GM23338 (cell line): ENCODE results near the gene PAX5.

ENCODE experiments used
- REST ChIP-seq: IDR thresholded peaks from one replicate; pipeline ENCODE4 v1.6.1; 2018; ENCODE audit warnings: antibody characterized with exemption; ENCODE audit not compliant: unreplicated experiment
- TF ChIP-seq, protein P1 (sequence below), 2 experiments: fragments of 200-600 bp in 1 of 2; sonication (generic) in 1 of 2; conservative IDR thresholded peaks; 2 replicates each; pipeline versions ENCODE4 v1.5.1 to v1.6.1; 2016 to 2017; ENCODE audit warnings: antibody characterized with exemption in 2 of 2, low read depth in 2 of 2, mild to moderate bottlenecking in 2 of 2, moderate library complexity in 1 of 2

DNA sequence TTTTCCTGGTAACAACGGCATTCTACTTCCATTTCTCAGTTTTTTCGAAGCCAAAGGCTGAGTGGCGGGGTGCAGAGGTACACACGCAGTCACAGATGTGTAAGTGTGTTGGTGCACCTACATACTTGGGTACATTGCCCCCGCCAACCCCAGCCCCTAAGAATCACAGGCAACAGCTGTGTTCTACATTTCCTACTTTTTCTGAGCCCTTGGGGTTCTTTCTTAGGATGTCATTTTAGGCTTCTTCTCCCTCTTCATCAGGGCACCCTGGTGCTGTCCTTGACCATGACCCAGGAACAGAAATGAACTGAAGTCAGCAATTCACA is 104.8 kb downstream of the PAX5 start:
- TF ChIP-seq, protein P1, sequence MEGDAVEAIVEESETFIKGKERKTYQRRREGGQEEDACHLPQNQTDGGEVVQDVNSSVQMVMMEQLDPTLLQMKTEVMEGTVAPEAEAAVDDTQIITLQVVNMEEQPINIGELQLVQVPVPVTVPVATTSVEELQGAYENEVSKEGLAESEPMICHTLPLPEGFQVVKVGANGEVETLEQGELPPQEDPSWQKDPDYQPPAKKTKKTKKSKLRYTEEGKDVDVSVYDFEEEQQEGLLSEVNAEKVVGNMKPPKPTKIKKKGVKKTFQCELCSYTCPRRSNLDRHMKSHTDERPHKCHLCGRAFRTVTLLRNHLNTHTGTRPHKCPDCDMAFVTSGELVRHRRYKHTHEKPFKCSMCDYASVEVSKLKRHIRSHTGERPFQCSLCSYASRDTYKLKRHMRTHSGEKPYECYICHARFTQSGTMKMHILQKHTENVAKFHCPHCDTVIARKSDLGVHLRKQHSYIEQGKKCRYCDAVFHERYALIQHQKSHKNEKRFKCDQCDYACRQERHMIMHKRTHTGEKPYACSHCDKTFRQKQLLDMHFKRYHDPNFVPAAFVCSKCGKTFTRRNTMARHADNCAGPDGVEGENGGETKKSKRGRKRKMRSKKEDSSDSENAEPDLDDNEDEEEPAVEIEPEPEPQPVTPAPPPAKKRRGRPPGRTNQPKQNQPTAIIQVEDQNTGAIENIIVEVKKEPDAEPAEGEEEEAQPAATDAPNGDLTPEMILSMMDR (conservative IDR thresholded peaks at IDR 0.05; ENCODE audit: low read depth in 2 of 2): no peak
- TF ChIP-seq REST: no peak
